Left ventricle myocardium inferior (tissue), 1 donor: ENCODE measurements around the gene MAGOH. TPM values are rescaled to one million over a fixed set of nuclear protein-coding genes. Genes with fewer than 3 reads are reported as not detected.
A peak's percentile ranks its signal among the peaks of the same experiment; 100 is the strongest.

ENCODE experiments used
- DNase-seq: peaks from one replicate; pipeline ENCODE4 v3.0.0-alpha.2; 2020
- H3K27ac ChIP-seq: fragments of 200-600 bp; replicated peaks from 2 replicates; pipeline ENCODE4 v1.8.0; 2021
- H3K27me3 ChIP-seq: fragments of 200-600 bp; 2 replicates; pipeline ENCODE4 v1.8.0; 2021; ENCODE audit warnings: low read depth
- H3K36me3 ChIP-seq: fragments of 200-600 bp; 2 replicates; pipeline ENCODE4 v1.8.0; 2021
- H3K4me1 ChIP-seq: fragments of 200-600 bp; 2 replicates; pipeline ENCODE4 v1.8.0; 2021
- H3K4me3 ChIP-seq: fragments of 200-600 bp; 2 replicates; pipeline ENCODE4 v1.8.0; 2021; ENCODE audit warnings: mild to moderate bottlenecking, moderate library complexity
- H3K9me3 ChIP-seq: fragments of 200-600 bp; replicated peaks from 2 replicates; pipeline ENCODE4 v1.8.0; 2021
- intact Hi-C: fragments of 100-400 bp; cut with micrococcal nuclease; formaldehyde crosslinking; loops from one replicate; pipeline ENCODE4 v1.11.0; 2022
- total RNA-seq: library from RNA; stranded (reverse); fragmentation: NEBNext Ultra II Directional; extraction: Animal tissue kit (Norgen Biotek cat#: 25700); gene quantifications from one replicate; pipeline ENCODE4 v1.2.1, GENCODE V29; 2021
- TF ChIP-seq, protein P1 (sequence below): fragments of 200-600 bp; IDR thresholded peaks from 2 replicates; pipeline ENCODE4 v1.8.0; 2021; ENCODE audit warnings: antibody characterized with exemption, mild to moderate bottlenecking, borderline replicate concordance
- donor health status: DM: no; HTN: yes; CAD: no; lungs with severe emphysema.

Gene MAGOH
- total RNA-seq, 1 donor from 2014 or later: 29.5 TPM

DNA sequence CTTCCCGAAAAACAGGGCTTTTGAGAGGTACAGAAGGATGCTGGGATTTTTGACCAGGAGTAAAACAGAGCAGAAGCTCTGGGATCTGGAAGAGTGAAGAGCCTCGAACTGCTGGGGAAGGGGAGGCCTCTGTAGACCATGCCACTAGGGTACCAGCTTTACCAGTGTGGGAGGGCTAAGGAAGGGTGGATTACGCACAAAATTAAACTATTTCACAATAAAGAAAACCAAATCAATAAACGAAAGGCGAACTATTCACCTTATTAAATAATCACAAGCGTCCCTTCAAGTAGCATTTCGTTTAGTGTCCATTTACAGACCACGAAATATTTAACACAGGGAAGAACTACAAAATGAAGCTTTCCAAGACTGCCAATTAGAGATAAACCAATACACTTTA lies 18.6 kb downstream of the MAGOH start:
- TF ChIP-seq, protein P1, sequence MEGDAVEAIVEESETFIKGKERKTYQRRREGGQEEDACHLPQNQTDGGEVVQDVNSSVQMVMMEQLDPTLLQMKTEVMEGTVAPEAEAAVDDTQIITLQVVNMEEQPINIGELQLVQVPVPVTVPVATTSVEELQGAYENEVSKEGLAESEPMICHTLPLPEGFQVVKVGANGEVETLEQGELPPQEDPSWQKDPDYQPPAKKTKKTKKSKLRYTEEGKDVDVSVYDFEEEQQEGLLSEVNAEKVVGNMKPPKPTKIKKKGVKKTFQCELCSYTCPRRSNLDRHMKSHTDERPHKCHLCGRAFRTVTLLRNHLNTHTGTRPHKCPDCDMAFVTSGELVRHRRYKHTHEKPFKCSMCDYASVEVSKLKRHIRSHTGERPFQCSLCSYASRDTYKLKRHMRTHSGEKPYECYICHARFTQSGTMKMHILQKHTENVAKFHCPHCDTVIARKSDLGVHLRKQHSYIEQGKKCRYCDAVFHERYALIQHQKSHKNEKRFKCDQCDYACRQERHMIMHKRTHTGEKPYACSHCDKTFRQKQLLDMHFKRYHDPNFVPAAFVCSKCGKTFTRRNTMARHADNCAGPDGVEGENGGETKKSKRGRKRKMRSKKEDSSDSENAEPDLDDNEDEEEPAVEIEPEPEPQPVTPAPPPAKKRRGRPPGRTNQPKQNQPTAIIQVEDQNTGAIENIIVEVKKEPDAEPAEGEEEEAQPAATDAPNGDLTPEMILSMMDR: no peak
- Histone ChIP-seq H3K4me1 (peaks cover 24% of the 10 kb centered on the region), H3K4me3 (peak overlapping the region; percentile 87), H3K9me3 (no peaks in the 10 kb centered on the region), H3K27me3 (no peaks in the 10 kb centered on the region), H3K36me3 (peaks cover 35% of the 10 kb centered on the region), H3K27ac (peak overlapping the region; percentile 98)
- no peak for DNase-seq
- intact Hi-C loops: no loop called here

DNA sequence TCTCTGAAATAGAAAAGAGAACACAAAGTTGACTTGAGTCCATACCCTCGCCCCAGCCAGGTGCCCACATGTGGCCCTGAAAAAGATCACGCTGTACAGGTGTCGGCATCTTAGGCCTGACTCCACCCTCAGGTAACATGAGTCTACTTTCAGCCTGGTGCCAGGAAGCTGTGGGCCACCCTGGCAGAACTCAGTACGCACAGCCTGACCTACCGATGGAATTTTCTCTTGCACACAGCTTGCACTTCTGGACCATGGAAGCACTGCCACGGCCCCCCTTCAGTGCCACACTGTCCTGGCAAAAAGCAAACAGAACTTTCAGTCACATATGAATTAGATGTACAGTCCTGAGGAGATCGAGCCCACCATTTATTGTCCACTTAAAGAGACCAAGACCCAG lies 20.1 kb downstream of the MAGOH start:
- Histone ChIP-seq H3K27ac (no peak overlapping the region), H3K36me3 (peaks cover 50% of the 10 kb centered on the region), H3K4me1 (peaks cover 24% of the 10 kb centered on the region), H3K27me3 (no peaks in the 10 kb centered on the region), H3K4me3 (no peak overlapping the region), H3K9me3 (no peaks in the 10 kb centered on the region)
- no peak for DNase-seq
- intact Hi-C loops: no loop called here
- TF ChIP-seq, protein P1: no peak

DNA sequence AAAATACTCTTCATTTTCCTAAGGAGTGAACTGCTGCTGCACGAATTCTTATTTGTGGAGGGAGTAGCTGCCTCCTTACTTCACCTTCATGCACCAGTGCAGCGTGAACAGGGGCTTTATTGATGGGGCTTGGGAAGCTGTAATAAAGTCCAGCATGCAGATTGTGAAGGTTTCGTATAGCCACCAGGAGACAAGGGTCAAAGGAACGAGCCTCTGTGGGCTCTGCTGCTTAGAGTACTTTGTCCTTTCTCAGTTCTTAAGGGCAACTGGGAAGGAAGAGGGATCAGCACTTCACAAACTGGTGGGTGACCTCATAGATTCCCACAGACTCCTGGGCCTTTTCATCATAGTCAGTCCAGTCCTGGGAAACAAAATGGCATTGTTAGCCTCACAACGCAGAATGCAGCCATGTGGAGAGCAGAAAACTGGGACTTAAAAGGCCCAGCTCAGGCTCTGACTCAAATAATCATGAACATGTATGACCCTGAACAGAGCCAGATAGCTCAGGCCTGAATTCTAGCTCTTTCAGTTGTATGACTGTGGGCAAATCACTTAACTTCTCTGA lies 23.9 kb downstream of the MAGOH start:
- TF ChIP-seq, protein P1: no peak
- intact Hi-C loops: no loop called here
- Histone ChIP-seq H3K27ac (no peak overlapping the region), H3K36me3 (peaks cover 87% of the 10 kb centered on the region), H3K4me3 (no peak overlapping the region), H3K9me3 (no peaks in the 10 kb centered on the region), H3K4me1 (peaks cover 5% of the 10 kb centered on the region), H3K27me3 (no peaks in the 10 kb centered on the region)
- no peak for DNase-seq

DNA sequence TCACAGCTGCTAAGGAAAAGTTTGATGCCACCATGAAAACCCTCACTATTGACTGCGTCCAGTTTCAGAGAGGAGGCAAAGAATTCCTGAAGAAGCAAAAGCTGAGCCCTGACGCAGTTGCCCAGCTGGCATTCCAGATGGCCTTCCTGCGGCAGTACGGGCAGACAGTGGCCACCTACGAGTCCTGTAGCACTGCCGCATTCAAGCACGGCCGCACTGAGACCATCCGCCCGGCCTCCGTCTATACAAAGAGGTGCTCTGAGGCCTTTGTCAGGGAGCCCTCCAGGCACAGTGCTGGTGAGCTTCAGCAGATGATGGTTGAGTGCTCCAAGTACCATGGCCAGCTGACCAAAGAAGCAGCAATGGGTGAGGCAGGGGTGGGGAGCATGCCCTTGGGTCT lies 27.4 kb downstream of the MAGOH start:
- Histone ChIP-seq H3K4me3 (no peak overlapping the region), H3K4me1 (peaks cover 11% of the 10 kb centered on the region), H3K27ac (no peak overlapping the region), H3K27me3 (no peaks in the 10 kb centered on the region), H3K9me3 (peaks cover 6% of the 10 kb centered on the region), H3K36me3 (peaks cover 98% of the 10 kb centered on the region)
- DNase-seq: no peak
- intact Hi-C loops: no loop called here
- TF ChIP-seq, protein P1: no peak

DNA sequence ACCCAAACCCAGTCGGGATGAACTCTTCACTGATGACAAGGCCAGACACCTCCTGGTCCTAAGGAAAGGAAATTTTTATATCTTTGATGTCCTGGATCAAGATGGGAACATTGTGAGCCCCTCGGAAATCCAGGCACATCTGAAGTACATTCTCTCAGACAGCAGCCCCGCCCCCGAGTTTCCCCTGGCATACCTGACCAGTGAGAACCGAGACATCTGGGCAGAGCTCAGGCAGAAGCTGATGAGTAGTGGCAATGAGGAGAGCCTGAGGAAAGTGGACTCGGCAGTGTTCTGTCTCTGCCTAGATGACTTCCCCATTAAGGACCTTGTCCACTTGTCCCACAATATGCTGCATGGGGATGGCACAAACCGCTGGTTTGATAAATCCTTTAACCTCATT lies 28.0 kb downstream of the MAGOH start:
- peaks cover 8% of the 10 kb centered on the region for H3K9me3 ChIP-seq
- H3K4me1 ChIP-seq: peaks cover 11% of the 10 kb centered on the region
- H3K36me3 ChIP-seq: peaks cover 98% of the 10 kb centered on the region
- TF ChIP-seq, protein P1: no peak
- no peak for DNase-seq
- no peaks in the 10 kb centered on the region for H3K27me3 ChIP-seq
- H3K27ac ChIP-seq: no peak overlapping the region
- intact Hi-C loops: no loop called here
- no peak overlapping the region for H3K4me3 ChIP-seq

DNA sequence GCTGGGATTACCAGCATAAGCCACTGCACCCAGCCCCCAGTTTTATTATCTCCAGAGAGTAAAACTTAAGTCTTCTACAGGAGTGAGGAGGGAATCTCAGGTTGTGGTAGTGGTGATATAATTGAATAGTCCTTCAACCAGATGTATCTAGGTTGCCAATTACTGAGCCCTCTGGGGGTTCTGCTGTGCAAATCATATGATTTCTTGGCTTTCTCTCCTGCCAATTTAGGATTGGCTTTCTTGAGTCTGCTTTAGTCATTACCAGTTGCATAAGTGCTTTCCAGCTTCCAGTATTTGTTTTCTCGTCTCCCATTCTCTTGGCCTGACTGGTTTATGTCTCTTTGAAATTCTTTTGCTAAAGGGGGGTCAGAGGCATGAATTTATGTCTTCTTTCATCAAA lies 30.6 kb downstream of the MAGOH start:
- peaks cover 98% of the 10 kb centered on the region for H3K36me3 ChIP-seq
- TF ChIP-seq, protein P1: no peak
- no peak overlapping the region for H3K27ac ChIP-seq
- H3K4me1 ChIP-seq: peaks cover 11% of the 10 kb centered on the region
- no peak overlapping the region for H3K4me3 ChIP-seq
- H3K27me3 ChIP-seq: no peaks in the 10 kb centered on the region
- no peak for DNase-seq
- intact Hi-C loops: no loop called here
- H3K9me3 ChIP-seq: peaks cover 8% of the 10 kb centered on the region
